Measurements from ENCODE around the gene TLR8. TPM values are rescaled to one million over a fixed set of nuclear protein-coding genes. Genes with fewer than 3 reads are reported as not detected.

TLR8 gene
- total RNA-seq, 4 donors from 2014 or later = 2.1 to 35.5 (median 7.9) TPM

GRCh38 chrX:12946838-12947544 lies 40.6 kb downstream of the TLR8 start:
- TF ChIP-seq CTCF (IDR thresholded peaks at IDR 0.05; ENCODE audit: low read depth) = no peak

DNA sequence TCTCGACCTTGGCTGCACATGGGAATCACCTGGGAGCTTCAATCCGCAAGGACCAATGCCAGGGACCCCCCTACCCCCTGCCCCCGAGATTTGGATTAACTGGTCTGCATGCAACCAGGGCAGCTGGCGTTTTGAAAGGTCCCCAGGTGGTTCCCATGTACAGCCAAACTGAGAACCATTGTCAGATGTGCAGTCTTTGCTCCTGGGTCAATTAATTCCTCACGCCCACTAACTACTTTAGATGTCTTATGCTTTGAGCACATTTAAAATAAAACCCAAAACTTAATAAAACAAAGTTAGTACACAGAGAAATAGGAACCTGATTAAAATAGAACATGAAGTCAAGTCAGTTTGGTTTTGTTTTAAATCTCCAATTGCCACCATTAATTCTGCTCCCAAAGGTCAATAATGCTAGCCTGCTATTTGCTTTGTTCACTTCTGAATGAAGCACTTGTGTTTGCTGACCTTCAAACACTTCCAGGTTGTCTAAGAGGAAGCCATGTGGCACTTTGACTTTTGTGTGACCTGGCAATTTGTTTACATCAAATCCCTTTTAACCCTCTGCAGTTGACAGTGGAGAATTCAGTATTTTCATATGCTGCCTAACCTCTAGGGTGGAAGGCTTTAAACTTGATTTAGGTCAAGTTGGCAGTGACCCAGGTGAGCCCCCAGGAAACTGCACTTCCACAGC lies 41.3 kb downstream of the TLR8 start:
- TF ChIP-seq CTCF (IDR thresholded peaks at IDR 0.05; ENCODE audit: low read depth) = no peak

DNA sequence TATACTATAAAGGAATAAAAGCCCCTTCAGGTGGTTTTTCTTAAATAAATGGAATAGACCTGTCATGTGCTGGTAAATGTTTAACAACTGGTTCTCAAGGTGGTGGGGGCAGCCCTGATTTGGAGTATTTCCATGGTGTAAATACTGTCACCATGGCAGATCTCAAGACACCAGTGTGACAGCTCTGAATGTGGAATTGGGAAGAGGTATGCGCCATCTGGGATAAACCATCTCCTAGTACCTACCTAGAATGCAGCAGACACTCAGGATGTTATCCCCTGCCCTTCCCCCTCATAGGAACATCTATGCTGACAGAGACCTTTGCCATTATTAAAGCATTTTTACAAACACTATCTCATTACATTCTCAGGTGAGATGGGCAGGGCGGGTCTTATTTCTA lies 42.1 kb downstream of the TLR8 start:
- no peak for TF ChIP-seq CTCF (IDR thresholded peaks at IDR 0.05; ENCODE audit: low read depth)

DNA sequence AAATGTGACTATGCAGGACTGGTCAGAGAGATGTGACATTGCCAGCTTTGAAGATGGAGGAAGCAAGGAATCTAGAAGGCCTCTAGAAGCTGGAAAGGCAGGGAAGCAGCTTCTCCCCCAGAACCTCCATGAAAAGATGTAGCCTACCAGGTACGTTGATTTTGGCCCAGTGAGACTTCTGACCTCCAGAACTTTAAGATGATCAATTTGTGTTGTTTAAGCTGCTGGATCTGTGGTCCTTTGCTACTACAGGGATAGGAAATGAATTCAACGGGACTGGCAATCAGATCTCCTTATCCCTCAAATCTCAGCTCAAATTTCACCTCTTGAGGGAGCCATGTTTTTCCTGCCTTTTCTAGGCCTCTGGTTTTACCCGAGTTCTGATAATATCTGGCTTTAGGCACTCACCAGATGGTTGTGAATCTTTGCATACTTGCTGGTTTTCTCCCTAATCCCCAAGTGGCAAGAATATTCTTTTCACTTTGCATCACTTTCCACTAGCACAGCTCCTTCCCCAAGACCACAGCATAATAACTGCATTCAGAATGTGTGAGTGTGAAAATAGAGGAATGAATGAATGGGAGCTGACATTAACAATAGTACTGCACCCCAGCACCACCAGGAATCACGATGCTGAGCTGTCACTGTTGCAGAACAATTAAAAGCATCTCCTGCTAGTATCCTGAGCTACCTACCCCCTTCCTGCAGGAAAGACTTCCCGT lies 42.9 kb downstream of the TLR8 start:
- no peak for TF ChIP-seq CTCF (IDR thresholded peaks at IDR 0.05; ENCODE audit: low read depth)

GRCh38 chrX:12949927-12950656 lies 43.7 kb downstream of the TLR8 start:
- TF ChIP-seq CTCF (IDR thresholded peaks at IDR 0.05; ENCODE audit: low read depth) = no peak

- no peak for TF ChIP-seq CTCF (IDR thresholded peaks at IDR 0.05; ENCODE audit: low read depth)
Observed at GRCh38 chrX:12950851-12951594, 44.6 kb downstream of the TLR8 start.
